ENCODE results near the gene BEST4.

DNA sequence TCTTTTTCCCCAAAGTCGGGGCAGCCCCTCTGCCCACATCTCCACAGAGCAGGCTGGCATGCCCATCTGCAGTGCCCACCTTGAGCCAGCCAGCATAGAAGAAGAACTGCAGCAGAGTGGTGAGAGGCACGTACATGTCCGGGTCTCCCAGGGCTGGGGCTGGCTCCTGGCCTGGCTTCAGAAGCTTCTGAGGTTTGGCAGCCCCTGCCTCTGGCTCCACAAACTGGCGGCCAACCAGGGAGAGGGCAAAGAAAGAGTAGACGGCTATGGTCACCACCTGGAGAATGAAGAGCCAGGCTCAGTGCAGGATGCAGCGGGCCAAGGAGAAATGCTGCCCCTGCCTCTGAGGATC, 3.0 kb downstream of the BEST4 start:
- TF ChIP-seq CTCF (IDR thresholded peaks at IDR 0.05; ENCODE audit: poor library complexity, severe bottlenecking) (no peak), POLR2AphosphoS5 (IDR thresholded peaks at IDR 0.05) (no peak), EZH2 (IDR thresholded peaks at IDR 0.05; ENCODE audit: borderline replicate concordance, insufficient read depth, low read length, poor library complexity, severe bottlenecking) (no peak), TAF1 (IDR thresholded peaks at IDR 0.05; ENCODE audit: low read depth) (no peak), EP300 (conservative IDR thresholded peaks at IDR 0.05; ENCODE audit: poor library complexity, severe bottlenecking) (no peak), MXI1 (conservative IDR thresholded peaks at IDR 0.05; ENCODE audit: poor library complexity, severe bottlenecking) (no peak), REST (IDR thresholded peaks at IDR 0.05; ENCODE audit: borderline replicate concordance) (no peak), RAD21 (conservative IDR thresholded peaks at IDR 0.05) (no peak), SMC3 (conservative IDR thresholded peaks at IDR 0.05; ENCODE audit: poor library complexity) (no peak)

Data from neural cell (in vitro differentiated cells).